HG03196 (cell line): ENCODE results near the gene ALKBH5.

ENCODE experiments used
- ATAC-seq: cut with Tn5 transposase; IDR thresholded peaks from one replicate; pipeline ENCODE4 v1.9.1; 2021; ENCODE audit not compliant: unreplicated experiment

ALKBH5 gene

GRCh38 chr17:18257982-18258355 lies 74.3 kb downstream of the ALKBH5 start:
- peak; percentile 20 for ATAC-seq

DNA sequence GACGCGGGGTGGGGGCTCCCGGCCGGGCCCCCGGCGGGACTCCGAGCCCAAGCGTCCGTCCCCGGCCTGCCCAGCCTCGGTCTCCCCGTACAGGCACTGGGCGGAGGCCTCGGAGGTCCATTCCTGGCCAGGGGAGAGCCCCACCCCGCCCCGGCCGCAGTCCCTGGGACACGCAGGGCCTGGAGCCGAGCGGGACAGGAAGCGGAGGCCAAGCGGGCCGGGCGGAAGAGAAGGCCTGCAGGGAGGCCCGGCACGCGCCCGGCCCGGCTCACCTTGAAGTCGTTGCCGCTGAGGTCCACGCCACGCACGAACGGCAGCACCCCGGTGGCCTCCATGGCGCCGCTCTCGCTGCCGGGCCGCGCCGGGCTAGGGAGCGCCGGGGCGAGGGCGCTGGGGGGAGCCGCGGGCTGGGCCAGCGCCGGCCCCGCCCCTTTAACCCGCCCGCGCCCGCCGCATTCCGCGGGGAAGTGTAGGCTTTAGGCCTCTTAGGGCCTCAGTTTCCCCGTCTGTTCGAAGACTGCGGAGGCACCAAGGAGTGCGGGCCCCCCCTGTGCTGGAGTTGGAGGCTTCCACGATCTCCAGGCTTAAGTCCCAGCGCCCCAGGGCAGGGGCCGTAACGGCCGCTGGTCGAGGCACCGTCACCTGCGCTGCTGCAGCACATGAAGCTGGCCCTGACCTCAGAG lies 74.9 kb downstream of the ALKBH5 start, which contains the start of gene FLII:
Gene FLII, minus strand, starts transcription at position 383 of the 683 bp plus-strand sequence. Its CDS starts 48 bp downstream, at position 335.
- peak; percentile 25 for ATAC-seq
